Measurements from ENCODE around the gene TPX2. TPM values are rescaled to one million over a fixed set of nuclear protein-coding genes. Genes with fewer than 3 reads are reported as not detected.

TPX2 gene
- polyA plus RNA-seq, 2 of the 4 experiments (the other 2 are of a cell fraction) = 92.9 TPM

GRCh38 chr20:31833130-31833930, 94.2 kb downstream of the TPX2 start:
- no peaks in the 10 kb centered on the region for H3K9me3 ChIP-seq
- peaks cover 41% of the 10 kb centered on the region for H3K4me1 ChIP-seq
- H3K4me2 ChIP-seq = no peak overlapping the region
- ChIA-PET POLR2A (no interaction called here), CTCF (interaction anchor here (0.7 to 14.7 kb wide), 19 partner anchors 9 to 258 kb away, joined by 3 to 145 read pairs (median 4); partner anchors contain the start of gene FOXS1)
- ATAC-seq (peak; percentile 44 to 77; a peak in 3 of 6 replicates), DNase-seq (ENCODE audit: low read depth in 1 of 2, low spot score in 1 of 2) (peak; percentile 68 to 90), FAIRE-seq (no peak)
- H3K4me3 ChIP-seq = no peak overlapping the region
- peak; percentile 32 to 55; a peak in 4 of 5 replicates for TF ChIP-seq RAD21 (conservative IDR thresholded peaks at IDR 0.05 in 1 of 2, IDR thresholded peaks at IDR 0.05 in 1 of 2)
- TF ChIP-seq JUNB (IDR thresholded peaks at IDR 0.05) = no peak
- TF ChIP-seq CBX8 (IDR thresholded peaks at IDR 0.05) = no peak
- peak; percentile 65 for TF ChIP-seq CTCF (IDR thresholded peaks at IDR 0.05)
- no peak for TF ChIP-seq PHF8 (IDR thresholded peaks at IDR 0.05; ENCODE audit: borderline replicate concordance, low read depth)
- no peak for TF ChIP-seq ZFP36 (IDR thresholded peaks at IDR 0.05; ENCODE audit: borderline replicate concordance, partially characterized antibody)
- TF ChIP-seq SMC3 (IDR thresholded peaks at IDR 0.05) = 0 out of 3 replicates have a peak, but pooled peaks have one; percentile 7
- no peak for TF ChIP-seq NFE2L2 (conservative IDR thresholded peaks at IDR 0.05; ENCODE audit: low read length)
- H3K27ac ChIP-seq = peak overlapping the region; percentile 84 to 86; a peak in 5 of 6 replicates
- WGBS (ENCODE audit: missing lambda C conversion rate) = 49% methylated on average over 13 of the region's 14 CpGs

- CTCF ChIA-PET = interaction anchor here (0.6 to 14.7 kb wide), 16 partner anchors 8 to 257 kb away, joined by 3 to 145 read pairs (median 4); partner anchors contain the start of gene FOXS1
- FAIRE-seq = no peak
These were observed 94.9 kb downstream of the TPX2 start for GRCh38 chr20:31833931-31834521.

GRCh38 chr20:31835554-31835953, 96.5 kb downstream of the TPX2 start:
- Histone ChIP-seq H3K4me1 (peaks cover 62% of the 10 kb centered on the region), H3K27ac (peak overlapping the region; percentile 84 to 86), H3K4me3 (no peak overlapping the region), H3K9me3 (no peaks in the 10 kb centered on the region), H3K4me2 (peak overlapping the region; percentile 66)
- FAIRE-seq (no peak), DNase-seq (ENCODE audit: low read depth in 1 of 2, low spot score in 1 of 2) (no peak), ATAC-seq (peak; percentile 12 to 18; a peak in 4 of 6 replicates)
- ChIA-PET POLR2A (no interaction called here), CTCF (interaction anchor here (1.2 to 14.7 kb wide), 6 partner anchors 10 to 195 kb away, joined by 5 to 145 read pairs (median 74); partner anchors contain the start of gene FOXS1)
- TF ChIP-seq CHD2 (IDR thresholded peaks at IDR 0.05; ENCODE audit: low read length, partially characterized antibody) = no peak
- TF ChIP-seq EHF (CRISPR knock-in tag; IDR thresholded peaks at IDR 0.05) = no peak
- no peak for TF ChIP-seq PHF8 (IDR thresholded peaks at IDR 0.05; ENCODE audit: borderline replicate concordance, low read depth)
- no peak for TF ChIP-seq CTCF (IDR thresholded peaks at IDR 0.05)
- TF ChIP-seq CBX8 (IDR thresholded peaks at IDR 0.05) = no peak
- TF ChIP-seq, protein P1, sequence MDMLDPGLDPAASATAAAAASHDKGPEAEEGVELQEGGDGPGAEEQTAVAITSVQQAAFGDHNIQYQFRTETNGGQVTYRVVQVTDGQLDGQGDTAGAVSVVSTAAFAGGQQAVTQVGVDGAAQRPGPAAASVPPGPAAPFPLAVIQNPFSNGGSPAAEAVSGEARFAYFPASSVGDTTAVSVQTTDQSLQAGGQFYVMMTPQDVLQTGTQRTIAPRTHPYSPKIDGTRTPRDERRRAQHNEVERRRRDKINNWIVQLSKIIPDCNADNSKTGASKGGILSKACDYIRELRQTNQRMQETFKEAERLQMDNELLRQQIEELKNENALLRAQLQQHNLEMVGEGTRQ (IDR thresholded peaks at IDR 0.05) = no peak
- TF ChIP-seq, protein P2, sequence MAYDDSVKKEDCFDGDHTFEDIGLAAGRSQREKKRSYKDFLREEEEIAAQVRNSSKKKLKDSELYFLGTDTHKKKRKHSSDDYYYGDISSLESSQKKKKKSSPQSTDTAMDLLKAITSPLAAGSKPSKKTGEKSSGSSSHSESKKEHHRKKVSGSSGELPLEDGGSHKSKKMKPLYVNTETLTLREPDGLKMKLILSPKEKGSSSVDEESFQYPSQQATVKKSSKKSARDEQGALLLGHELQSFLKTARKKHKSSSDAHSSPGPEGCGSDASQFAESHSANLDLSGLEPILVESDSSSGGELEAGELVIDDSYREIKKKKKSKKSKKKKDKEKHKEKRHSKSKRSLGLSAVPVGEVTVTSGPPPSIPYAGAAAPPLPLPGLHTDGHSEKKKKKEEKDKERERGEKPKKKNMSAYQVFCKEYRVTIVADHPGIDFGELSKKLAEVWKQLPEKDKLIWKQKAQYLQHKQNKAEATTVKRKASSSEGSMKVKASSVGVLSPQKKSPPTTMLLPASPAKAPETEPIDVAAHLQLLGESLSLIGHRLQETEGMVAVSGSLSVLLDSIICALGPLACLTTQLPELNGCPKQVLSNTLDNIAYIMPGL (CRISPR knock-in tag; IDR thresholded peaks at IDR 0.05; ENCODE audit: borderline replicate concordance) = no peak
- TF ChIP-seq HEYL (CRISPR knock-in tag; IDR thresholded peaks at IDR 0.05) = no peak
- TF ChIP-seq PBX3 (IDR thresholded peaks at IDR 0.05) = no peak
- TF ChIP-seq GATA3 (IDR thresholded peaks at IDR 0.05; ENCODE audit: borderline replicate concordance) = no peak
- TF ChIP-seq TP53 (CRISPR knock-in tag; IDR thresholded peaks at IDR 0.05) = no peak
- no peak for TF ChIP-seq POLR2AphosphoS2 (conservative IDR thresholded peaks at IDR 0.05; ENCODE audit: low read length)
- WGBS (ENCODE audit: missing lambda C conversion rate) = 78% methylated on average over 9 of the region's 9 CpGs

More at GRCh38 chr20:31833931-31834521, 94.9 kb downstream of the TPX2 start:
- POLR2A ChIA-PET = no interaction called here
- Histone ChIP-seq H3K4me3 (no peak overlapping the region), H3K27ac (peak overlapping the region; percentile 84 to 86; a peak in 5 of 6 replicates), H3K4me2 (no peak overlapping the region), H3K4me1 (peaks cover 48% of the 10 kb centered on the region), H3K9me3 (no peaks in the 10 kb centered on the region)
- ATAC-seq = no peak
- 86% methylated on average over 14 of the region's 20 CpGs for WGBS (ENCODE audit: missing lambda C conversion rate)
- DNase-seq (ENCODE audit: low read depth in 1 of 2, low spot score in 1 of 2) = no peak
- TF ChIP-seq RFX5 (IDR thresholded peaks at IDR 0.05) = no peak
